GM23338 (cell line): ENCODE results near the gene SLC25A26.

Experiments used
- EZH2 ChIP-seq: fragments of 200-600 bp; sonication (generic); IDR thresholded peaks from one replicate; pipeline ENCODE4 v1.8.0; 2017; ENCODE audit warnings: antibody characterized with exemption, mild to moderate bottlenecking, low read depth; ENCODE audit not compliant: unreplicated experiment
- POLR2AphosphoS5 ChIP-seq: IDR thresholded peaks from 2 replicates; pipeline ENCODE4 v1.6.1; 2016; ENCODE audit warnings: antibody characterized with exemption, low read depth

GRCh38 chr3:66394753-66395249 lies 174.0 kb downstream of the SLC25A26 start:
- TF ChIP-seq EZH2 (no peak), POLR2AphosphoS5 (no peak)
